Heart left ventricle (tissue), 16 donors: Measurements from ENCODE around the gene PANK4. TPM values are rescaled to one million over a fixed set of nuclear protein-coding genes. Genes with fewer than 3 reads are reported as not detected.

Source experiments
- ATAC-seq, 4 donors: fragments of 200-7000 bp; cut with Tn5 transposase; one replicate each; pipeline ENCODE4 v1.9.1; 2020 to 2022; ENCODE audit warnings: moderate library complexity in 4 of 4, mild to moderate bottlenecking in 3 of 4, moderate number of reproducible peaks in 1 of 4
- DNase-seq, 5 donors: peaks; one replicate each; pipeline ENCODE4 v3.0.0-alpha.2; 2020
- H3K27ac ChIP-seq, 12 donors: fragments of 200-600 bp; sonication (generic) in 4 of 12; one replicate each; pipeline versions ENCODE4 v1.5.0 to v1.8.0; 2016 to 2022; ENCODE audit warnings: mild to moderate bottlenecking in 2 of 12
- H3K27me3 ChIP-seq, 9 donors: fragments of 200-600 bp; sonication (generic) in 2 of 9; one replicate each; pipeline versions ENCODE4 v1.5.1 to v1.8.0; 2016 to 2022; ENCODE audit warnings: mild to moderate bottlenecking in 3 of 9
- H3K36me3 ChIP-seq, 9 donors: fragments of 200-600 bp; sonication (generic) in 2 of 9; one replicate each; pipeline versions ENCODE4 v1.5.0 to v1.8.0; 2018 to 2022; ENCODE audit warnings: mild to moderate bottlenecking in 2 of 9
- H3K4me1 ChIP-seq, 12 donors: fragments of 200-600 bp; sonication (generic) in 4 of 12; one replicate each; pipeline versions ENCODE4 v1.5.0 to v1.8.0; 2016 to 2022; ENCODE audit warnings: mild to moderate bottlenecking in 3 of 12
- H3K4me3 ChIP-seq, 12 donors: fragments of 200-600 bp; sonication (generic) in 4 of 12; one replicate each; pipeline versions ENCODE4 v1.5.0 to v1.8.0; 2017 to 2022; ENCODE audit warnings: mild to moderate bottlenecking in 9 of 12, moderate library complexity in 4 of 12
- H3K9me3 ChIP-seq, 12 donors: fragments of 200-600 bp; sonication (generic) in 4 of 12; one replicate each; pipeline versions ENCODE4 v1.5.0 to v1.8.0; 2016 to 2022; ENCODE audit warnings: mild to moderate bottlenecking in 1 of 12
- CTCF ChIP-seq, 12 donors: fragments of 200-600 bp; sonication (generic) in 4 of 12; IDR thresholded peaks; one replicate each; pipeline versions ENCODE4 v1.5.0 to v1.8.0; 2018 to 2022; ENCODE audit warnings: antibody characterized with exemption in 12 of 12, mild to moderate bottlenecking in 5 of 12
- POLR2A ChIP-seq, 2 donors: fragments of 450-650 bp; IDR thresholded peaks; one replicate each; pipeline ENCODE4 v1.6.1; 2017; ENCODE audit warnings: antibody characterized with exemption in 2 of 2, mild to moderate bottlenecking in 2 of 2, moderate library complexity in 2 of 2
- WGBS, 4 donors: extraction: QIAGEN DNeasy Blood & Tissue Kit in 2 of 4; methylation state at CpG; one replicate each; pipeline versions ENCODE4 v1.1.5 to v1.1.7; 2013 to 2018; 5-methylcytosine and 5-hydroxymethylcytosine counted together
- intact Hi-C, 10 donors: fragments of 100-400 bp; cut with DNase I; formaldehyde crosslinking; loops; one replicate each; pipeline versions ENCODE4 v1.11.1 to v1.14.2; 2022
- long read RNA-seq, 3 donors: library from polyadenylated mRNA; unstranded; transcript quantifications; one replicate each; pipeline ENCODE4 v2.0.0, GENCODE V29; 2020 to 2021
- polyA plus RNA-seq, 2 donors: library from polyadenylated mRNA; stranded (reverse); fragments of 200-250 nt; gene quantifications; one replicate each; pipeline ENCODE4 v1.2.3, GENCODE V29; 2013
- total RNA-seq, 9 donors: library from RNA; depleted of rRNA in 2 of 9; stranded (reverse); fragments of >200 nt in 2 of 9; fragmentation: NEBNext Ultra II Directional in 3 of 9; extraction: Animal tissue kit (Norgen Biotek cat#: 25700) in 3 of 9; gene quantifications; one replicate each; pipeline versions ENCODE4 v1.1.0 to v1.2.4, GENCODE V29; 2016 to 2023
- donor health status: ischemic (EF 13 %, LVEDD 7.1; RV severe dilation, severe dysfunction).
- donor health status: healthy with polysubstance abuse.
- donor health status: DM: no; HTN: yes; CAD: no.
- donor health status: DM: no; HTN: no; CAD: no.
- donor health status: ischemic (EF 25% LVEDD 6.9; RV normal size, moderate dysfunction).
- donor health status: ischemic (EF 25% LVEDD 5.7; RV mildly dilated, moderate dysfunction).
- donor health status: healthy.
- donor health status: DM: yes; HTN: yes; CAD: no.
- donor health status: ischemic (EF 35%, LVEDD 5.7; RV mildly dilated, moderate dysfunction).
- donor health status: nonischemic (EF 11% LVEDD 7.7; RV severe dilation, severe dysfunction).
- donor health status: DM: yes; HTN: yes; CAD: no.
- donor health status: PGD.
- donor health status: ischemic (EF 29% LVEDD 5.4; RV normal size, mild dysfunction).
- donor health status: nonischemic (EF 23%, LVEDD 6.1; RV moderate dilation, normal function).

The PANK4 gene
- 10 to 100 TPM; 27.2 to 43.0 (median 36.6) TPM for total RNA-seq
- 10 to 100 TPM; 31.4 to 33.1 TPM for polyA plus RNA-seq
- long read RNA-seq, donor 1, transcript PANK4-201 (19 exons, 2,677 nt): major isoform, 53 of 88 reads
- long read RNA-seq, donor 1, partial matches to known transcripts: 15 of 88 reads
- long read RNA-seq, donor 1, other reads (novel, unspliced or antisense): 19 of 88 reads
- long read RNA-seq, donor 2, transcript PANK4-201 (19 exons, 2,677 nt): major isoform, 106 of 166 reads
- long read RNA-seq, donor 2, partial matches to known transcripts: 32 of 166 reads
- long read RNA-seq, donor 2, other reads (novel, unspliced or antisense): 28 of 166 reads
- long read RNA-seq, donor 3, transcript PANK4-201 (19 exons, 2,677 nt): major isoform, 52 of 79 reads
- long read RNA-seq, donor 3, partial matches to known transcripts: 16 of 79 reads
- long read RNA-seq, donor 3, other reads (novel, unspliced or antisense): 11 of 79 reads

GRCh38 chr1:2525920-2526823, at the start of gene PANK4:
Gene PANK4, minus strand, starts transcription at chr1:2526596. Its CDS starts 9 bp downstream, at chr1:2526587.
- Histone ChIP-seq H3K27me3 (peaks cover 0 to 31% (median 0%) of the 10 kb centered on the region in 9 donors), H3K36me3 (peaks cover 0 to 15% (median 5%) of the 10 kb centered on the region in 9 donors), H3K4me1 (peaks cover 29 to 76% (median 68%) of the 10 kb centered on the region in 12 donors), H3K9me3 (no peaks in the 10 kb centered on the region), H3K27ac (peak within 1 kb of the TSS; percentile 61 to 92 (median 86)), H3K4me3 (peak within 1 kb of the TSS; percentile 72 to 97 (median 86))
- intact Hi-C loops: loop anchor here in 8 of 10 donors (1.0 to 10.0 kb wide), 7 partner anchors 22 to 334 kb away; partner anchors contain the start of genes PEX10 (in 6 of the 8), FAAP20 (in 3 of the 8) and PRXL2B (in 2 of the 8)
- TF ChIP-seq CTCF (IDR thresholded peaks at IDR 0.05) (peak in 3 of 12 donors; percentile 17 to 38 (median 20)), POLR2A (IDR thresholded peaks at IDR 0.05) (peak; percentile 68 to 75)
- 0 to 1% (median 1%) methylated on average over 39 to 107 of the region's 107 CpGs for WGBS, 4 donors
- ATAC-seq (peak; percentile 87 to 90 (median 88)), DNase-seq (peak; percentile 94 to 97 (median 94))

- H3K36me3 ChIP-seq: no peaks in the 10 kb centered on the region
- H3K4me1 ChIP-seq: peaks cover 0 to 38% (median 22%) of the 10 kb centered on the region in 12 donors
- no peak overlapping the region for H3K4me3 ChIP-seq
- TF ChIP-seq CTCF (IDR thresholded peaks at IDR 0.05): no peak
- no peak for TF ChIP-seq POLR2A (IDR thresholded peaks at IDR 0.05)
- ATAC-seq (no peak), DNase-seq (no peak)
- no peaks in the 10 kb centered on the region for H3K27me3 ChIP-seq
- H3K9me3 ChIP-seq: peaks cover 0 to 12% (median 3%) of the 10 kb centered on the region in 12 donors
- no peak overlapping the region for H3K27ac ChIP-seq
- WGBS, 4 donors: 81 to 86% (median 82%) methylated on average over 9 of the region's 9 CpGs
- intact Hi-C loops: loop anchor here in 1 of 10 donors (2.0 kb wide), 1 partner anchor 18 kb away; the partner anchor contains the start of gene TNFRSF14
These were observed 48.0 kb upstream of the PANK4 start for GRCh38 chr1:2574350-2574749.

- ATAC-seq (no peak), DNase-seq (no peak)
- WGBS, 4 donors: 86 to 89% (median 88%) methylated on average over 8 of the region's 8 CpGs
- Histone ChIP-seq H3K4me3 (no peak overlapping the region), H3K27ac (no peak overlapping the region), H3K9me3 (peaks cover 0 to 12% (median 3%) of the 10 kb centered on the region in 12 donors), H3K4me1 (peaks cover 0 to 28% (median 17%) of the 10 kb centered on the region in 12 donors), H3K27me3 (no peaks in the 10 kb centered on the region), H3K36me3 (no peaks in the 10 kb centered on the region)
- TF ChIP-seq CTCF (IDR thresholded peaks at IDR 0.05): no peak
- TF ChIP-seq POLR2A (IDR thresholded peaks at IDR 0.05): no peak
- intact Hi-C loops: no loop called here
These were observed 47.0 kb upstream of the PANK4 start for GRCh38 chr1:2573250-2573920.
